ENCODE results near the gene SFXN5. TPM values are rescaled to one million over a fixed set of nuclear protein-coding genes. Genes with fewer than 3 reads are reported as not detected.

Gene SFXN5
- total RNA-seq, 1 experiment from 2014 or later = 11.3 TPM

DNA sequence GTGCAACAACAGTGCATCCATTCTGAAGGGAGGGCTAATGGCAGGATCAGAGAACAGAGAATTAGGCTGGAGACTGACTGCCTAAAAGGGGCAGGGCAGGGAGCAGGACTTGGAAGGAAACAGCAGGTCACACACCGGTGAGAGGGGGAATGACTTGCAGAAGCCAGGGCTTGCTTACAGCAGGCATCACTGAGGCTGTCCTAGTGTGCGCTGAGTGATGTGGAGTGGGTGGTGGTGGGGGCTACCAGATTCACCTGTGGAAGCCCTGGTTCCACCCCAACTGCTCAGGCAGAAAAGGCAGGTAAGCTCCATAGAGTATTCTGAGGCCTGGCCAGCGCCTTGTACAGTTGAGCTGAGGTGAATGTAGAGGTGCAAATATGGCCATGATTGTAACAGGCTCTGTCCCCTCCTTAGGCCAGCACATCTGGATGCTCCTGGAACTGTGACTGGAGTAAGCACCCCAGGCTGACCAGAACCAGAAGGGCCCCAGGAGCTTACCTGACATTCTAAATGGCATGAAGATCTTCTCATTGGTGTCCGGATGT is 49.4 kb downstream of the SFXN5 start:
- BruUV-seq (replicated peaks) = no TSS peak
- no peaks in the 10 kb centered on the region for H3K9me3 Mint-ChIP-seq (ENCODE audit: low read depth, unreplicated experiment)
- no peak overlapping the region for H3K27ac Mint-ChIP-seq (ENCODE audit: unreplicated experiment)
- no peaks in the 10 kb centered on the region for H3K36me3 Mint-ChIP-seq (ENCODE audit: insufficient read depth, unreplicated experiment)
- no peaks in the 10 kb centered on the region for H3K27me3 Mint-ChIP-seq (ENCODE audit: unreplicated experiment)
- H3K4me1 Mint-ChIP-seq (ENCODE audit: low read depth, unreplicated experiment) = no peaks in the 10 kb centered on the region
- CTCF ChIA-PET = no interaction called here
- H3K4me3 Mint-ChIP-seq (ENCODE audit: low read depth, unreplicated experiment) = no peak overlapping the region
- TF ChIP-seq, protein P1, sequence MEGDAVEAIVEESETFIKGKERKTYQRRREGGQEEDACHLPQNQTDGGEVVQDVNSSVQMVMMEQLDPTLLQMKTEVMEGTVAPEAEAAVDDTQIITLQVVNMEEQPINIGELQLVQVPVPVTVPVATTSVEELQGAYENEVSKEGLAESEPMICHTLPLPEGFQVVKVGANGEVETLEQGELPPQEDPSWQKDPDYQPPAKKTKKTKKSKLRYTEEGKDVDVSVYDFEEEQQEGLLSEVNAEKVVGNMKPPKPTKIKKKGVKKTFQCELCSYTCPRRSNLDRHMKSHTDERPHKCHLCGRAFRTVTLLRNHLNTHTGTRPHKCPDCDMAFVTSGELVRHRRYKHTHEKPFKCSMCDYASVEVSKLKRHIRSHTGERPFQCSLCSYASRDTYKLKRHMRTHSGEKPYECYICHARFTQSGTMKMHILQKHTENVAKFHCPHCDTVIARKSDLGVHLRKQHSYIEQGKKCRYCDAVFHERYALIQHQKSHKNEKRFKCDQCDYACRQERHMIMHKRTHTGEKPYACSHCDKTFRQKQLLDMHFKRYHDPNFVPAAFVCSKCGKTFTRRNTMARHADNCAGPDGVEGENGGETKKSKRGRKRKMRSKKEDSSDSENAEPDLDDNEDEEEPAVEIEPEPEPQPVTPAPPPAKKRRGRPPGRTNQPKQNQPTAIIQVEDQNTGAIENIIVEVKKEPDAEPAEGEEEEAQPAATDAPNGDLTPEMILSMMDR (IDR thresholded peaks at IDR 0.05; ENCODE audit: unreplicated experiment) = no peak
- intact Hi-C loops (cut with micrococcal nuclease; ENCODE audit: unreplicated experiment) = no loop called here
- no peak for DNase-seq

DNA sequence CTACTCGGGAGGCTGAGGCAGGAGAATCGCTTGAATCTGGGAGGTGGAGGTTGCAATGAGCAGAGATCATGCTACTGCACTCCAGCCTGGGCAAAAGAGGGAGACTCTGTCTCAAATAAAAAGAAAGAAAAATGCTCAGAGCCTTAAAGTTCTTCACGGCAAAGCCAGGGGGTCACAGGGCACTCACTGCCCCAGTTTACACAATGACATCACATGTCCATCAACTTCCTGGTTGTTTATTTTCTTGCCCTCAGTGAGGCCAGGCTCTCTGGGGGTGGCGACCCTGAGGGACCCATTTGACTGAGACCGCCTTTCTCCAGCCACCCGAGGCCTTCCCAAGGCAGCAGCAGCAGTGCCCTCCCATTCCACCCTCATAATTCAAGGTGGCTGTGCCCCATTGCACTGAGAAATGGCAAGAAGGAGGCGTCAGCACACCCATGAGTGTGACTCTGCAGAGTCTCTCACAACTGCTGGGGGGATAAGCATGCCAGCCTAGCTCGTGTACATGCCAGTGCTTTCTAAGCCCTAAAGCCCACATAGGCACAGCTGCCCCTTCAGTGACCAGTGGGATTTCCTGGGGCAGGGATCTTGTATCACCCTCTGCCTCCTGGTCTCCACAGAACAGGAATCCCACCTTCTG is 50.0 kb downstream of the SFXN5 start:
- H3K27me3 Mint-ChIP-seq (ENCODE audit: unreplicated experiment) = no peaks in the 10 kb centered on the region
- H3K4me3 Mint-ChIP-seq (ENCODE audit: low read depth, unreplicated experiment) = no peak overlapping the region
- H3K4me1 Mint-ChIP-seq (ENCODE audit: low read depth, unreplicated experiment) = no peaks in the 10 kb centered on the region
- H3K36me3 Mint-ChIP-seq (ENCODE audit: insufficient read depth, unreplicated experiment) = no peaks in the 10 kb centered on the region
- intact Hi-C loops (cut with micrococcal nuclease; ENCODE audit: unreplicated experiment) = no loop called here
- no TSS peak for BruUV-seq (replicated peaks)
- H3K27ac Mint-ChIP-seq (ENCODE audit: unreplicated experiment) = no peak overlapping the region
- H3K9me3 Mint-ChIP-seq (ENCODE audit: low read depth, unreplicated experiment) = no peaks in the 10 kb centered on the region
- TF ChIP-seq, protein P1 (IDR thresholded peaks at IDR 0.05; ENCODE audit: unreplicated experiment) = no peak
- no peak for DNase-seq
- CTCF ChIA-PET = interaction anchor here (0.6 kb wide), 1 partner anchor 10 kb away, joined by 3 read pairs; no protein-coding TSS in a partner anchor

DNA sequence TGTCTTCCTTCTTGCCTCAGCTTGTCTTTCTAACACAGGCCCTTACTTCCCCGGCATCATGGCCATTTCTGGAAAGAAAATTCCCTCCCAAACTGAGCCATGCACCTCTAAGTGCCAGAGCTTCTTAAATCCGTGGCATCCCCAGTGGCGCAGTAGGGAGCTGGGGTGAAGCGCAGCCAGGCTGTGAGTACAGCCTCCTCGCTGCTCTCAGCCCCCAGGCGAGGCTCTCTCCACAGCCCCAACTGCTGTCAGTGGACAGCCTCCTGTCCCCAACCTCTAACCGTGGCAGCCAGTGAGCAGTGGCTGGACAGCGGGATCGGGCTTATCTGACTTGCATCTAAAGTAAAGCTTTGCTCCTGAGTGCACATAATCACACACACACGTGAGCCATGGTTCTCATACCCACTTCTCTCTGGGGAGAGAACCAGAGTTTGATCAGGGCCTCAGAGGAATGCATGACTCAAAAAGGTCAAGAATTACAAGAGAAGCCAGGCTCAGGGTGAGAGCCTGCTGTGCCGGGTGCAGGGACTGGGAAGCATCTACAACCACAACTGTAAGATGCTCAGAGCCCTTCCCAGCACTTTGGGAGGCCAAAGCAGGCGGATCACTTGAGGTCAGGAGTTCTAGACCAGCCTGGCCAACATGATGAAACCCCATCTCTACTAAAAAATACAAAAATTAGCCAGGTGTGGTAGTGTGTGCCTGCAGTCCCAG is 50.7 kb downstream of the SFXN5 start:
- BruUV-seq (replicated peaks) = no TSS peak
- Mint-ChIP-seq H3K4me1 (ENCODE audit: low read depth, unreplicated experiment) (no peaks in the 10 kb centered on the region), H3K4me3 (ENCODE audit: low read depth, unreplicated experiment) (no peak overlapping the region), H3K27ac (ENCODE audit: unreplicated experiment) (no peak overlapping the region), H3K9me3 (ENCODE audit: low read depth, unreplicated experiment) (no peaks in the 10 kb centered on the region), H3K27me3 (ENCODE audit: unreplicated experiment) (no peaks in the 10 kb centered on the region), H3K36me3 (ENCODE audit: insufficient read depth, unreplicated experiment) (no peaks in the 10 kb centered on the region)
- DNase-seq = no peak
- CTCF ChIA-PET = interaction anchor here (0.6 kb wide), 1 partner anchor 11 kb away, joined by 3 read pairs; no protein-coding TSS in a partner anchor
- intact Hi-C loops (cut with micrococcal nuclease; ENCODE audit: unreplicated experiment) = no loop called here
- TF ChIP-seq, protein P1 (IDR thresholded peaks at IDR 0.05; ENCODE audit: unreplicated experiment) = no peak

DNA sequence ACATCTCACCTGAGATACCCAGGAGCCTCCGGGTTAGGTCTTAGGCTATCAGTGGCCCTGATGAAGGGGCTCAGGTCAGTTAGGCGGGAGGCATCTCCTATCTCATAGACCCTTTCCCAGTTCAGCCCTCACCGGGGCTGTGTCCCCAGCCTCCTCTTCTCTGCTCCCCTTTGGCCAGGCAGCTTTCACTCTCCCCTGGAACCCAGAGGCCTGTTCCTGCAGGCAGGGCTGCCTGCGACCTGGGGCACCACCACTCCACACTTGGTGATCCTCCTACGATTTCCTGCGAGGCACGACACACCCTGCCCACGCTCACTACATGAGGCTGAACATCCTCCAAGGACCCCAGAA is 51.2 kb downstream of the SFXN5 start:
- no peaks in the 10 kb centered on the region for H3K9me3 Mint-ChIP-seq (ENCODE audit: low read depth, unreplicated experiment)
- intact Hi-C loops (cut with micrococcal nuclease; ENCODE audit: unreplicated experiment) = no loop called here
- H3K27ac Mint-ChIP-seq (ENCODE audit: unreplicated experiment) = no peak overlapping the region
- TF ChIP-seq, protein P1 (IDR thresholded peaks at IDR 0.05; ENCODE audit: unreplicated experiment) = no peak
- DNase-seq = no peak
- CTCF ChIA-PET = no interaction called here
- H3K36me3 Mint-ChIP-seq (ENCODE audit: insufficient read depth, unreplicated experiment) = no peaks in the 10 kb centered on the region
- BruUV-seq (replicated peaks) = no TSS peak
- no peak overlapping the region for H3K4me3 Mint-ChIP-seq (ENCODE audit: low read depth, unreplicated experiment)
- H3K27me3 Mint-ChIP-seq (ENCODE audit: unreplicated experiment) = no peaks in the 10 kb centered on the region
- H3K4me1 Mint-ChIP-seq (ENCODE audit: low read depth, unreplicated experiment) = no peaks in the 10 kb centered on the region
